NCI-H2227 treated with DMSO at 0.1 percent for 48 hours (cell line): ENCODE measurements around the gene BAIAP3.

Experiments used
- DNase-seq: peaks from one replicate; lab custom pipeline; 2025; lab: John Stamatoyannopoulos, UW

BAIAP3 gene

DNA sequence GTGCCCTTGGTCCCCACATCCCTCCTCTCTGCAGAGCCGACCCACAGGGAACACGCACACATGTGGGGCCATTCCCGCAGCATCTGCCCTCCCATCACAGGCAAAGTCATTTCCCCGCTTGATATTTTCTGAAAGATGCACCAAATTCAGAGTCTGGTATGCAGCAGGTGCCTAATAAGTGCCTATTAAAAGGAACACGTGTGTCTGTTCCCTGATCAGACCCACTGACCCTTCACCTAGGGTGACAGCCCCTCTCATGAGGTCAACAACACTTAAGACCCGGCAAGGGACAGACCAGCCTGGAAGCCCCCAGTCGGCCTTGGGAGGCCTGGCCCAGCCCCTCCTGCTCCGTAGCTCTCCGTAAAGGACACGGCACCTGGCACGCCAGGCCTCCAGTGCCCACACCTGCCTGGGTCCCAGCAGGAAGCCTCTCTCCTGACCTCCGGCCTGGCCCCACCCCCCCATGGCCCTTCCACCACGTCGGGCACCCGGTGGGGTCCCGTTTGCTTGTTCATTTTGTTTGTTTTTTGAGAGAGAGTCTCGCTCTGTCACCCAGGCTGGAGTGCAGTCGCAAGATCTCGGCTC, 61.0 kb downstream of the BAIAP3 start:
- DNase-seq, result no peak

DNA sequence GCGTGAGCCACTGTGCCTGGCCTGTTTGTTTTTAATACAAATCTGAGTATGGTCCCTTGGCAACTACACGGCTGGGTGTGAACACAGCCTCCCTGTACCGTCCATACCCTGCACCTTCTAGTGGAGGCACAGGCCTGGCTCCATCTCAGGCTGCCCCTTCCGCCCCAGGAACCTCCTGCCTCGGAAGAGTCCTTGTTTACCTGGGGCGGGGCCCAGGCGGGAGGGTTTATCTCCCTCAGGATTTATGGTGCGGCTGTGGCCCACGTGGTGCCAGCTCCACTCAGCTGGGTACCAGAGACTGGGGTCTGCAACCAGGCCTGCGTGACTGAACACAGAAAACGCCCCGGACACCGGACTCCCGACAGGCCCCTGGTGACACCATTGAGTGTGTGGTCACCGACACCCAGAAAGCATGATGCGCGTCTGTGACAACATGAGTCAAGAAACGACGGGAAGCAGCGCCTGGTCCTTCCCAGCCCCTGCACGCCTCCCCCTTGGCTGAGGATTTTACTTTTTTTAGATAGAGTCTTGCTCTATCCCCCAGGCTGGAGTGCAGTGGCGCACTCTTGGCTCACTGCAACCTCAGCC, 62.1 kb downstream of the BAIAP3 start:
- DNase-seq, result no peak

DNA sequence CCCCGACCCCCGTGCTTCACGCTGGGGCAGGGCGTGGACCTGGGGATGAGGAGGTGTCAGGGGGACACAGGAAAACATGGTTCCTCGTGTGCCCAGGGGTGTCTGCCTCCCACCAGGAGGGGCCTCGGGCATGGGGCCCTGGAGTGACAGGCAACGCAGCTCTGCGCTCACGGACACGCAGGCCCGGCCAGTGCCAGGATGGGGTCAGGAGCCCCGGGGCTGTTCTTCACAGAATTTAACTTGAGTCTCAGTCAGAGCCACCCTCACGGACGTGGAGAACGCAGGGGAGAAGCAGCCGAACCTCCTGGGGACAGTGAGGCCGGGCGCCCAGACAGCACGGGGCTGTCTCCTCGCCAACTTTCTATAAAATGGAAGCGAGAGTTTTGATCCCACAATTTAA, 64.3 kb downstream of the BAIAP3 start:
- no peak for DNase-seq

DNA sequence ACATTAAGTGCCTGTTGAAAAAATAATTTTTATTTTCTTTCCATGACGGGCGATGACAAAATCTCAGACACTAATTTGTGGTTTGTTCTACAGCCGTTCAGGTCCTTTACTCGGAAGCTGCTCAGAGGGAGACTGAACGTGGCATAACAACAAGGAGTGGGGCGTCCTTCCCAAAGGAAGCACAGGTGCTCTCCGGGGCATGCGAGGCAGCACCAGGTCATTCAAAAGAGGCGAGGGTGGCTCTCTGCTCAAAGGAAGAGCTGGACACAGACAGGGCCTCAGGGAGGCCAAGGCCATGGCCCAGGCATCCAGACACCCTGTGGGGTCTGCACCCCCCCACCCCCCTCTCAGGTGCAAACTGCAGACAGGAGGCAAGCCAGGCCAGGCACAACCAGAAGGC, 64.9 kb downstream of the BAIAP3 start:
- DNase-seq, result no peak
